OCI-LY1 (cell line): ENCODE data around the gene UBE2Q1.

Source experiments
- H2AFZ ChIP-seq: fragments of 200-600 bp; sonication (generic), shearing (Covaris generic); 2 replicates; pipeline ENCODE4 v1.6.0; 2014; ENCODE audit warnings: antibody characterized with exemption, mild to moderate bottlenecking, low read length
- H3F3A ChIP-seq: fragments of 200-600 bp; sonication (generic), shearing (Covaris generic); 2 replicates; pipeline ENCODE4 v1.6.0; 2014; ENCODE audit warnings: mild to moderate bottlenecking, antibody characterized with exemption, low read length, moderate library complexity; ENCODE audit not compliant: insufficient read depth
- H3K27ac ChIP-seq: fragments of 200-600 bp; sonication (generic); 2 replicates; pipeline ENCODE4 v1.5.1; 2014; ENCODE audit warnings: low read length, mixed run types, mild to moderate bottlenecking, low read depth; ENCODE audit not compliant: poor library complexity, severe bottlenecking
- H3K27me3 ChIP-seq: fragments of 200-600 bp; sonication (generic); 2 replicates; pipeline ENCODE4 v1.6.0; 2014; ENCODE audit warnings: antibody characterized with exemption, mild to moderate bottlenecking, low read length, moderate library complexity; ENCODE audit not compliant: insufficient read depth
- H3K36me3 ChIP-seq: fragments of 200-600 bp; sonication (generic); 2 replicates; pipeline ENCODE4 v1.6.1; 2014; ENCODE audit warnings: mild to moderate bottlenecking, antibody characterized with exemption, low read length, moderate library complexity, mixed read lengths; ENCODE audit not compliant: insufficient read depth
- H3K4me1 ChIP-seq: fragments of 200-600 bp; sonication (generic); 2 replicates; pipeline ENCODE4 v1.5.1; 2014; ENCODE audit warnings: mild to moderate bottlenecking, low read length, moderate library complexity; ENCODE audit not compliant: insufficient read depth, severe bottlenecking
- H3K4me2 ChIP-seq: fragments of 200-600 bp; sonication (generic), shearing (Covaris generic); 2 replicates; pipeline ENCODE4 v1.6.1; 2014; ENCODE audit warnings: low read length
- H3K4me3 ChIP-seq: fragments of 200-600 bp; sonication (generic); 2 replicates; pipeline ENCODE4 v1.5.1; 2014; ENCODE audit warnings: low read length, low read depth, mild to moderate bottlenecking, mixed read lengths; ENCODE audit not compliant: poor library complexity, severe bottlenecking
- H3K79me2 ChIP-seq: fragments of 200-600 bp; shearing (Covaris generic); 2 replicates; pipeline ENCODE4 v1.6.1; 2016; ENCODE audit warnings: mixed run types, low read length, mixed read lengths; ENCODE audit not compliant: insufficient read depth
- H3K9ac ChIP-seq: fragments of 200-600 bp; sonication (generic), shearing (Covaris generic); 2 replicates; pipeline ENCODE4 v1.6.1; 2014; ENCODE audit warnings: mild to moderate bottlenecking, low read length, mixed read lengths
- H3K9me2 ChIP-seq: fragments of 200-600 bp; sonication (generic), shearing (Covaris generic); 2 replicates; pipeline ENCODE4 v1.6.1; 2014; ENCODE audit warnings: low read depth, mild to moderate bottlenecking, low read length, mixed read lengths
- H3K9me3 ChIP-seq: fragments of 200-600 bp; shearing (Covaris generic); 2 replicates; pipeline ENCODE4 v1.6.1; 2014; ENCODE audit warnings: low read length, mixed read lengths
- H4K20me1 ChIP-seq: fragments of 200-600 bp; sonication (generic), shearing (Covaris generic); 2 replicates; pipeline ENCODE4 v1.6.0; 2016; ENCODE audit warnings: mild to moderate bottlenecking, low read length; ENCODE audit not compliant: insufficient read depth
- EZH2 ChIP-seq: fragments of 200-600 bp; sonication (generic), shearing (Covaris generic); IDR thresholded peaks from 2 replicates; pipeline ENCODE4 v1.8.0; 2017; ENCODE audit warnings: borderline replicate concordance, mixed run types, mild to moderate bottlenecking, antibody characterized with exemption, low read length, moderate library complexity, mixed read lengths
- TF ChIP-seq, protein P1 (sequence below): fragments of 200-600 bp; sonication (generic), shearing (Covaris generic); IDR thresholded peaks from 2 replicates; pipeline ENCODE4 v1.5.1; 2017; ENCODE audit warnings: mild to moderate bottlenecking, antibody characterized with exemption, low read length, moderate library complexity, mixed read lengths

Gene UBE2Q1

DNA sequence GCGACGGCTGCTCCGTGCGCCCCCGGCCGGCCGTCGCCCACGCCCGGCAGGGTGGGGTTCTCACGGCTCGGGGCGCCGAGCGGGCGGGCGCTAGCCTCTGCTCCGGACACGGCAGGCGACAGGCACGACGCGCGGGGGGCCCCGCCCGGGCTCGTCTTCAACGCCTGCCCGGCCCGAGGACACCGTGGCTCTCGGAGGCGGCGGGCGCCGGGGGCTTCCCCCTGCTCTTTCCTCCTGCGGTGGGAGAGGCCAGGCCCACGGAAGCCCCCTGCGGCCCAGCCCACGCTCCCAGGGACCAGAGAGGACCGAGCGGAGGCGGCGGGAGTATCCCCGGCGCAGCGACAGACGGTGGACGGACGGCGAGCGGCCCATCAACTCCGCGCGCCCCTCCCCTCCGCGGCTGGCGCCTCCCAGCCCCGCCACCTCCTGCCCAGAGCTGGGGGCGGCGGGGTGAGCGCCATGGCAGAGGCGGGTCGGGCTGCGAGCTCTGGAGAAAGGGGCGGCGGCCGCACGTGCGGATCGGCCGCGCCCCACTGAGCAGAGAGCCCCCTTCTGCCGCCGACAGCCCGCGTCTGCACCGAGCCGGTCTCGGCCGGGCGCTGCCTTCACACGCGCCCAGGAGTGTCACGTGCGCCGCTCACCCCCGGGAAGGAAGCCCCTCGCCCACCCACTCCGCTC, 56.3 kb downstream of the UBE2Q1 start, which contains the start of the genes SHE and TDRD10:
TSS of gene SHE (minus strand) at position 347 of the 678 bp plus-strand sequence. CDS start 386 bp downstream, outside the sequence.
TSS of gene TDRD10 (plus strand) at position 154 of the 678 bp plus-strand sequence. CDS start 4,685 bp downstream, outside the sequence.
- Histone ChIP-seq H3K9me3 (no peaks in the 10 kb centered on the region), H3K79me2 (no peaks in the 10 kb centered on the region), H4K20me1 (no peaks in the 10 kb centered on the region), H3K4me2 (no peak within 1 kb of the TSS), H3K27me3 (peaks cover 24% of the 10 kb centered on the region), H3K27ac (no peak within 1 kb of the TSS), H2AFZ (no peak within 1 kb of the TSS), H3K36me3 (no peaks in the 10 kb centered on the region), H3K9ac (no peak within 1 kb of the TSS), H3K9me2 (no peaks in the 10 kb centered on the region), H3K4me1 (peaks cover 4% of the 10 kb centered on the region), H3F3A (no peaks in the 10 kb centered on the region), H3K4me3 (no peak within 1 kb of the TSS)
- no peak for TF ChIP-seq EZH2

DNA sequence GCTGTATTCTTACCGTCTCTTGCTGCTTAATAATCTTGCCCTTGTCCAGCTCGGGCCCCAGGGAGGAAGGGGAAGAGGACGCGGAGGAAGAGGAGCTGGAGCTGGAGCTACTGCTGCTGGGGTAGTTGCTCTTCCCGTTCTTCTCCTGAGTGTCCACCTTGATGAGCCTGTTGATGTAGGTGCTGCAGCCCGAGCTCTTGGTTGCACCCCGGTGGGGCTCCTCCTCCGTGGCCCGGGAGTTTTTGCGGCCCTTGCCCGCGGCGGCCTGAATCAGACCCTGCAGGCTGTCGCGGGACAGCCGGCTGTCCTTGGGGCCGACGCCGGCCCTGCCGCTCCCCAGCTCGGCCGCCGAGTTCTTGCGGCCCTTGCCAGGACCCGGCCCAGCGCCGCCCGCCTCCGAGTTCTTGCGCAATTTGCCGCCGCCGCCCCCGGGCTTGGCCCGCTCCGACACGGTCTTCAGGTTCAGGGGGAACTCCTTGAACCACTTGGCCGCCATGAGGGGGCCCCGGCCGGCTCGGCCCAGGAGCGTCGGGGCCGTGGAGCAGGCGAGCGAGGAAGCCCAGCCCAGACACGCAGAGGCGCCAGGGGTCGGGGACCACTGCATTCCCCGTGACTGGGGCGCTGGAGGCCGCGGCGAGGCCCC, 56.9 kb downstream of the UBE2Q1 start:
- H3K4me3 ChIP-seq, result no peak overlapping the region

DNA sequence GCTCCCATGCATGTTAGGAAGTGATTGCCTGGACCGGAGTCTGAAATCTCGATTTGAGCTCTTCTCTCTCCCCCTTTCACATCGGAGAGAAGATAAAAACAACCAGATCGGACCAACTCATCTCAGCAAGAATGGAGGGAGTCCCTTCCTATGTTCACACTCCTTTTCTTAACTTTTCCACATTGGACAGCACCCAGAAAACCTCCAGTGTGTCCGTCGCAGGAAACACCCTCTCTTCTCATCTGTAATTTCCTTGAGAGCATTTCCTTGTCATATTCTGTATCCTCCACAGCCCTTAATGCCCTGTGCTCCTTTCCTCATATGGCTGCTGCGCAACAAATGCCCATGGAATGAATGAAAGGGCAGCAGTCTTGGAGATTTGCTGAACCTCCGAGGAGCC, 57.9 kb downstream of the UBE2Q1 start:
- H3K4me3 ChIP-seq, result no peak overlapping the region
- no peaks in the 10 kb centered on the region for H3K9me2 ChIP-seq
- TF ChIP-seq, protein P1, sequence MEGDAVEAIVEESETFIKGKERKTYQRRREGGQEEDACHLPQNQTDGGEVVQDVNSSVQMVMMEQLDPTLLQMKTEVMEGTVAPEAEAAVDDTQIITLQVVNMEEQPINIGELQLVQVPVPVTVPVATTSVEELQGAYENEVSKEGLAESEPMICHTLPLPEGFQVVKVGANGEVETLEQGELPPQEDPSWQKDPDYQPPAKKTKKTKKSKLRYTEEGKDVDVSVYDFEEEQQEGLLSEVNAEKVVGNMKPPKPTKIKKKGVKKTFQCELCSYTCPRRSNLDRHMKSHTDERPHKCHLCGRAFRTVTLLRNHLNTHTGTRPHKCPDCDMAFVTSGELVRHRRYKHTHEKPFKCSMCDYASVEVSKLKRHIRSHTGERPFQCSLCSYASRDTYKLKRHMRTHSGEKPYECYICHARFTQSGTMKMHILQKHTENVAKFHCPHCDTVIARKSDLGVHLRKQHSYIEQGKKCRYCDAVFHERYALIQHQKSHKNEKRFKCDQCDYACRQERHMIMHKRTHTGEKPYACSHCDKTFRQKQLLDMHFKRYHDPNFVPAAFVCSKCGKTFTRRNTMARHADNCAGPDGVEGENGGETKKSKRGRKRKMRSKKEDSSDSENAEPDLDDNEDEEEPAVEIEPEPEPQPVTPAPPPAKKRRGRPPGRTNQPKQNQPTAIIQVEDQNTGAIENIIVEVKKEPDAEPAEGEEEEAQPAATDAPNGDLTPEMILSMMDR, result no peak
- no peak overlapping the region for H3K4me2 ChIP-seq
- H3K9me3 ChIP-seq, result no peaks in the 10 kb centered on the region
- H3K79me2 ChIP-seq, result no peaks in the 10 kb centered on the region
- peaks cover 21% of the 10 kb centered on the region for H3K4me1 ChIP-seq
- no peak overlapping the region for H3K9ac ChIP-seq
- H3K36me3 ChIP-seq, result no peaks in the 10 kb centered on the region
- no peak overlapping the region for H3K27ac ChIP-seq
- H3K27me3 ChIP-seq, result peaks cover 22% of the 10 kb centered on the region
- no peaks in the 10 kb centered on the region for H4K20me1 ChIP-seq
- no peak overlapping the region for H2AFZ ChIP-seq
- H3F3A ChIP-seq, result no peaks in the 10 kb centered on the region

More for the DNA sequence above, 56.9 kb downstream of the UBE2Q1 start:
- Histone ChIP-seq H3K4me2 (no peak overlapping the region), H3K9me3 (no peaks in the 10 kb centered on the region), H3F3A (no peaks in the 10 kb centered on the region), H3K4me1 (peaks cover 11% of the 10 kb centered on the region), H3K27me3 (peaks cover 22% of the 10 kb centered on the region), H4K20me1 (no peaks in the 10 kb centered on the region), H3K79me2 (no peaks in the 10 kb centered on the region), H3K36me3 (no peaks in the 10 kb centered on the region), H2AFZ (no peak overlapping the region), H3K9me2 (no peaks in the 10 kb centered on the region), H3K9ac (no peak overlapping the region), H3K27ac (no peak overlapping the region)
- TF ChIP-seq, protein P1, result no peak
- no peak for TF ChIP-seq EZH2
